Esophagus squamous epithelium (tissue), 4 donors: Measurements from ENCODE around the gene KLHDC8A.

ENCODE experiments used
- CTCF ChIP-seq, 6 experiments: fragments of 450-650 bp in 4 of 6; fragments of 200-600 bp in 2 of 6; sonication (generic) in 2 of 6; IDR thresholded peaks; one replicate each; pipeline ENCODE4 v1.5.1; 2016 to 2019; ENCODE audit warnings: antibody characterized with exemption in 6 of 6, mild to moderate bottlenecking in 4 of 6, moderate library complexity in 4 of 6
- POLR2A ChIP-seq, 4 donors: fragments of 450-650 bp; IDR thresholded peaks; one replicate each; pipeline ENCODE4 v1.6.1; 2017; ENCODE audit warnings: antibody characterized with exemption in 4 of 4, mild to moderate bottlenecking in 4 of 4, moderate library complexity in 3 of 4

- TF ChIP-seq CTCF (IDR thresholded peaks at IDR 0.05), result no peak
- TF ChIP-seq POLR2A (IDR thresholded peaks at IDR 0.05), result no peak
Observed at GRCh38 chr1:205369701-205370123, 13.0 kb upstream of the KLHDC8A start.
